Measurements from ENCODE around the gene KRTAP20-1.

DNA sequence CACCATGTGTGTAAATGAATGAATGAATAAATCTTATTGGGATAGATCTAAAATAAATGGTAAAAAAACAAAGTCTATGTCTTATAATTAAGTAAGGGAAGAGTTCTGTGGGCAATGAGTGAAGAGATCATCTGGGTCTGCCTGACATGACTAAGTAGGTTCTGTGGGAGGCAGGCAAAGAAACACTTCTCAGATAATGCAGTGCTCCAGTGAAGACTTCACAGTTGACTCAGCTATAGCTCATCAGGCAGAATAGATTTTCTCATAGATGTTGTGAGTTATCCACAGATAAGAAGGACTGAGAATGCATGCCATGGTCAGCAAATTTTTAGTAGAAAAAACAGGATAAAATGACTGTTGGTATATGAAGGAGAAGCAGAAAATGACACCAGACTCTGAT, 38.5 kb upstream of the KRTAP20-1 start:
- TF ChIP-seq, protein P1, sequence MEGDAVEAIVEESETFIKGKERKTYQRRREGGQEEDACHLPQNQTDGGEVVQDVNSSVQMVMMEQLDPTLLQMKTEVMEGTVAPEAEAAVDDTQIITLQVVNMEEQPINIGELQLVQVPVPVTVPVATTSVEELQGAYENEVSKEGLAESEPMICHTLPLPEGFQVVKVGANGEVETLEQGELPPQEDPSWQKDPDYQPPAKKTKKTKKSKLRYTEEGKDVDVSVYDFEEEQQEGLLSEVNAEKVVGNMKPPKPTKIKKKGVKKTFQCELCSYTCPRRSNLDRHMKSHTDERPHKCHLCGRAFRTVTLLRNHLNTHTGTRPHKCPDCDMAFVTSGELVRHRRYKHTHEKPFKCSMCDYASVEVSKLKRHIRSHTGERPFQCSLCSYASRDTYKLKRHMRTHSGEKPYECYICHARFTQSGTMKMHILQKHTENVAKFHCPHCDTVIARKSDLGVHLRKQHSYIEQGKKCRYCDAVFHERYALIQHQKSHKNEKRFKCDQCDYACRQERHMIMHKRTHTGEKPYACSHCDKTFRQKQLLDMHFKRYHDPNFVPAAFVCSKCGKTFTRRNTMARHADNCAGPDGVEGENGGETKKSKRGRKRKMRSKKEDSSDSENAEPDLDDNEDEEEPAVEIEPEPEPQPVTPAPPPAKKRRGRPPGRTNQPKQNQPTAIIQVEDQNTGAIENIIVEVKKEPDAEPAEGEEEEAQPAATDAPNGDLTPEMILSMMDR (IDR thresholded peaks at IDR 0.05) = no peak
- no peak for TF ChIP-seq POLR2A (IDR thresholded peaks at IDR 0.05)

All from uterus (tissue), 2 donors.